CD14-positive monocyte (primary cell): ENCODE measurements around the gene SLC9A8. TPM values are rescaled to one million over a fixed set of nuclear protein-coding genes. Genes with fewer than 3 reads are reported as not detected.
"Not testable (repeated sequence)": the region's sequence is repeated elsewhere in the genome, so short reads cannot be mapped to it uniquely, and the experiment has no call there.

Experiments used
- DNase-seq, 3 donors: peaks; one replicate each; pipeline ENCODE4 v3.0.0-alpha.2; 2011 to 2022
- H2AFZ ChIP-seq: 2 replicates; pipeline ENCODE4 v1.6.0; 2012; ENCODE audit warnings: mild to moderate bottlenecking, low read depth, low read length, inconsistent platforms; ENCODE audit not compliant: insufficient read depth, poor library complexity, severe bottlenecking
- H3K27ac ChIP-seq, 2 donors: 1 replicate in 1 of 2; 2 replicates in 1 of 2; pipeline ENCODE4 v1.5.1; 2012 to 2013; ENCODE audit warnings: low read length in 2 of 2, control low read depth in 1 of 2, inconsistent platforms in 1 of 2, low read depth in 1 of 2, mild to moderate bottlenecking in 1 of 2
- H3K27me3 ChIP-seq, 2 donors: one replicate each; pipeline versions ENCODE4 v1.6.0 to v1.6.1; 2011 to 2013; ENCODE audit warnings: low read length in 2 of 2; ENCODE audit not compliant: control insufficient read depth in 2 of 2, insufficient read depth in 2 of 2
- H3K36me3 ChIP-seq, 2 donors: replicated peaks in 1 of 2; 1 replicate in 1 of 2; 2 replicates in 1 of 2; pipeline versions ENCODE4 v1.5.1 to v1.6.1; 2012 to 2013; ENCODE audit warnings: low read length in 2 of 2, control low read depth in 1 of 2, inconsistent platforms in 1 of 2, mild to moderate bottlenecking in 1 of 2; ENCODE audit not compliant: insufficient read depth in 2 of 2, control insufficient read depth in 1 of 2
- H3K4me1 ChIP-seq, 2 donors: 1 replicate in 1 of 2; 2 replicates in 1 of 2; pipeline versions ENCODE4 v1.5.1 to v1.6.1; 2012 to 2013; ENCODE audit warnings: low read length in 2 of 2, control low read depth in 1 of 2, inconsistent platforms in 1 of 2, mild to moderate bottlenecking in 1 of 2, moderate library complexity in 1 of 2; ENCODE audit not compliant: insufficient read depth in 2 of 2, control insufficient read depth in 1 of 2
- H3K4me2 ChIP-seq: replicated peaks from 2 replicates; pipeline ENCODE3; 2012; ENCODE audit warnings: low read length, moderate library complexity, mild to moderate bottlenecking; ENCODE audit not compliant: poor library complexity, severe bottlenecking; ENCODE audit errors: extremely low read depth
- H3K4me3 ChIP-seq, 3 experiments: fragments of 200-600 bp in 1 of 3; sonication (generic) in 1 of 3; replicated peaks in 1 of 3; 1 replicate in 2 of 3; 2 replicates in 1 of 3; pipeline ENCODE4 v1.5.1; 2011 to 2013; ENCODE audit warnings: low read length in 3 of 3, mild to moderate bottlenecking in 3 of 3, control low read depth in 2 of 3, low read depth in 2 of 3, inconsistent platforms in 1 of 3, moderate library complexity in 1 of 3
- H3K79me2 ChIP-seq: 2 replicates; pipeline ENCODE4 v1.6.0; 2012; ENCODE audit warnings: mild to moderate bottlenecking, control low read depth, inconsistent platforms, low read length, moderate library complexity; ENCODE audit not compliant: insufficient read depth
- H3K9ac ChIP-seq: 2 replicates; pipeline ENCODE4 v1.6.0; 2017; ENCODE audit warnings: low read length, mild to moderate bottlenecking; ENCODE audit not compliant: insufficient read depth, poor library complexity, severe bottlenecking
- H3K9me3 ChIP-seq, 2 donors: replicated peaks in 1 of 2; 1 replicate in 1 of 2; 2 replicates in 1 of 2; pipeline versions ENCODE4 v1.5.1 to v1.6.1; 2012 to 2013; ENCODE audit warnings: low read length in 2 of 2, control low read depth in 1 of 2; ENCODE audit not compliant: control insufficient read depth in 1 of 2, insufficient read depth in 1 of 2
- H4K20me1 ChIP-seq: 2 replicates; pipeline ENCODE4 v1.6.0; 2012; ENCODE audit warnings: mild to moderate bottlenecking, low read length, control low read depth, moderate library complexity; ENCODE audit not compliant: insufficient read depth
- H3K27ac Mint-ChIP-seq, 7 donors: one replicate each; pipeline ENCODE4 v1.8.0; 2020; ENCODE audit warnings: mild to moderate bottlenecking in 7 of 7, mixed read lengths in 7 of 7, moderate library complexity in 6 of 7, inconsistent platforms in 2 of 7
- H3K27me3 Mint-ChIP-seq, 3 donors: one replicate each; pipeline ENCODE4 v1.8.0; 2021 to 2022; ENCODE audit warnings: low read depth in 3 of 3, mild to moderate bottlenecking in 3 of 3, mixed read lengths in 3 of 3, moderate library complexity in 3 of 3, inconsistent platforms in 1 of 3
- H3K36me3 Mint-ChIP-seq, 2 donors: one replicate each; pipeline ENCODE4 v1.8.0; 2020; ENCODE audit warnings: mixed read lengths in 2 of 2, inconsistent platforms in 1 of 2, mild to moderate bottlenecking in 1 of 2
- H3K4me1 Mint-ChIP-seq: one replicate; pipeline ENCODE4 v1.8.0; 2020; ENCODE audit warnings: mild to moderate bottlenecking, mixed read lengths
- H3K4me3 Mint-ChIP-seq, 2 donors: one replicate each; pipeline ENCODE4 v1.8.0; 2020; ENCODE audit warnings: mild to moderate bottlenecking in 2 of 2, mixed read lengths in 2 of 2, moderate library complexity in 1 of 2
- H3K9me3 Mint-ChIP-seq, 7 donors: one replicate each; pipeline ENCODE4 v1.8.0; 2020 to 2022; ENCODE audit warnings: mixed read lengths in 7 of 7, mild to moderate bottlenecking in 6 of 7, moderate library complexity in 6 of 7, inconsistent platforms in 2 of 7
- WGBS: methylation state at CpG from one replicate; pipeline ENCODE4 v1.1.5; 2013; ENCODE audit warnings: missing lambda C conversion rate; ENCODE audit not compliant: insufficient coverage; 5-methylcytosine and 5-hydroxymethylcytosine counted together
- intact Hi-C, 2 donors: fragments of 100-400 bp; cut with micrococcal nuclease; formaldehyde crosslinking; loops; one replicate each; pipeline versions ENCODE4 v1.15.0 to v1.15.1; 2023
- polyA plus RNA-seq, 3 donors: library from polyadenylated mRNA; depleted of rRNA in 1 of 3; unstranded in 2 of 3; stranded (reverse) in 1 of 3; fragments of 300-500 nt in 2 of 3; fragments of >200 nt in 1 of 3; fragmentation: Illumina TruSeq in 2 of 3; gene quantifications; 1 replicate in 2 of 3; 2 replicates in 1 of 3; pipeline ENCODE4 v1.2.3, GENCODE V29; 2012 to 2021
- TF ChIP-seq, protein P1 (sequence below): fragments of 200-600 bp; IDR thresholded peaks from one replicate; pipeline ENCODE4 v1.8.0; 2022; ENCODE audit warnings: antibody characterized with exemption, mild to moderate bottlenecking

Gene SLC9A8
- polyA plus RNA-seq, 3 donors: 3.0 to 14.6 (median 3.3) TPM

DNA sequence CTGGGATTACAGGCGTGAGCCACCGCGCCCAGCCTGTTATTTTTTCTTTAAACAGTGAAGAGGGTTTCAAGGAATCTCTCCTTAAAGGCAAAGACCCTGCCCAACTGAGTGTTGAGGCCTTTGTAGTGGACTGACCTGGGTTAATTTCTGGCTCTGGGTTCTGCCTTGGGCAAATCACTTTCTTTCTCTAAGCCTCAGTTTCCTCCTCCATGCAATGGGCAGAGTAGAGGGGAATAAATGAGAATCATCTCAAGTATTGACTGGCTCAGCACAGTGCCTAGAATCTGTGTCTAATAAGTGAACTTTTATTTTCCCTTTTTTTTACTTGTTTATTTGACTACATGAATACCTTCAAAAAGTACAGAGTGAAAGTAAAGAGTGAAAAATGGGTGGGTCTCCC is 31.0 kb upstream of the SLC9A8 start:
- Histone ChIP-seq H2AFZ (no peak overlapping the region), H3K4me3 (no peak overlapping the region), H3K27ac (no peak overlapping the region), H3K9me3 (no peaks in the 10 kb centered on the region), H3K27me3 (no peaks in the 10 kb centered on the region), H3K4me1 (peaks cover 23 to 27% of the 10 kb centered on the region in 2 donors), H3K9ac (no peak overlapping the region), H3K36me3 (no peaks in the 10 kb centered on the region), H3K4me2 (no peak overlapping the region), H4K20me1 (no peaks in the 10 kb centered on the region), H3K79me2 (no peaks in the 10 kb centered on the region)
- WGBS: no CpG with 5 or more reads among the region's 3 CpGs
- intact Hi-C loops: no loop called here
- Mint-ChIP-seq H3K4me3 (no peak overlapping the region), H3K36me3 (no peaks in the 10 kb centered on the region), H3K27ac (peak overlapping the region in 1 of 7 donors; percentile 57), H3K4me1 (peaks cover 31% of the 10 kb centered on the region), H3K9me3 (no peaks in the 10 kb centered on the region), H3K27me3 (peaks cover 0 to 5% (median 1%) of the 10 kb centered on the region in 3 donors)
- no peak for DNase-seq
- TF ChIP-seq, protein P1, sequence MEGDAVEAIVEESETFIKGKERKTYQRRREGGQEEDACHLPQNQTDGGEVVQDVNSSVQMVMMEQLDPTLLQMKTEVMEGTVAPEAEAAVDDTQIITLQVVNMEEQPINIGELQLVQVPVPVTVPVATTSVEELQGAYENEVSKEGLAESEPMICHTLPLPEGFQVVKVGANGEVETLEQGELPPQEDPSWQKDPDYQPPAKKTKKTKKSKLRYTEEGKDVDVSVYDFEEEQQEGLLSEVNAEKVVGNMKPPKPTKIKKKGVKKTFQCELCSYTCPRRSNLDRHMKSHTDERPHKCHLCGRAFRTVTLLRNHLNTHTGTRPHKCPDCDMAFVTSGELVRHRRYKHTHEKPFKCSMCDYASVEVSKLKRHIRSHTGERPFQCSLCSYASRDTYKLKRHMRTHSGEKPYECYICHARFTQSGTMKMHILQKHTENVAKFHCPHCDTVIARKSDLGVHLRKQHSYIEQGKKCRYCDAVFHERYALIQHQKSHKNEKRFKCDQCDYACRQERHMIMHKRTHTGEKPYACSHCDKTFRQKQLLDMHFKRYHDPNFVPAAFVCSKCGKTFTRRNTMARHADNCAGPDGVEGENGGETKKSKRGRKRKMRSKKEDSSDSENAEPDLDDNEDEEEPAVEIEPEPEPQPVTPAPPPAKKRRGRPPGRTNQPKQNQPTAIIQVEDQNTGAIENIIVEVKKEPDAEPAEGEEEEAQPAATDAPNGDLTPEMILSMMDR: no peak

DNA sequence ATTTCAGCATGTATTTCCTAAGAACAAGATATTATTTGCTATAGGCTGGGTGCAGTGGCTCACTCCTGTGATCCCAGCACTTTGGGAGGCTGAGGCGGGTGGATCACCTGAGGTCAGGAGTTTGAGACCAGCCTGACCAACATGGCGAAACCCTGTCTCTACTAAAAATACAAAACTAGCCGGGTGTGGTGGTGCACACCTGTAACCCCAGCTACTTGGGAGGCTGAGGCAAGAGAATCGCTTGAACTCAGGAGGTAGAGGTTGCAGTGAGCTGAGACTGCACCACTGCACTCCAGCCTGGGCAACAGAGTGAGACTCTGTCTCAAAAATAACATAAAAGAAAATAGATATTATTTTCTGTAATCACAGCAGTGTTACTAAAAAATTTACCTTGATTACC is 30.2 kb upstream of the SLC9A8 start:
- no CpG with 5 or more reads among the region's 4 CpGs for WGBS

DNA sequence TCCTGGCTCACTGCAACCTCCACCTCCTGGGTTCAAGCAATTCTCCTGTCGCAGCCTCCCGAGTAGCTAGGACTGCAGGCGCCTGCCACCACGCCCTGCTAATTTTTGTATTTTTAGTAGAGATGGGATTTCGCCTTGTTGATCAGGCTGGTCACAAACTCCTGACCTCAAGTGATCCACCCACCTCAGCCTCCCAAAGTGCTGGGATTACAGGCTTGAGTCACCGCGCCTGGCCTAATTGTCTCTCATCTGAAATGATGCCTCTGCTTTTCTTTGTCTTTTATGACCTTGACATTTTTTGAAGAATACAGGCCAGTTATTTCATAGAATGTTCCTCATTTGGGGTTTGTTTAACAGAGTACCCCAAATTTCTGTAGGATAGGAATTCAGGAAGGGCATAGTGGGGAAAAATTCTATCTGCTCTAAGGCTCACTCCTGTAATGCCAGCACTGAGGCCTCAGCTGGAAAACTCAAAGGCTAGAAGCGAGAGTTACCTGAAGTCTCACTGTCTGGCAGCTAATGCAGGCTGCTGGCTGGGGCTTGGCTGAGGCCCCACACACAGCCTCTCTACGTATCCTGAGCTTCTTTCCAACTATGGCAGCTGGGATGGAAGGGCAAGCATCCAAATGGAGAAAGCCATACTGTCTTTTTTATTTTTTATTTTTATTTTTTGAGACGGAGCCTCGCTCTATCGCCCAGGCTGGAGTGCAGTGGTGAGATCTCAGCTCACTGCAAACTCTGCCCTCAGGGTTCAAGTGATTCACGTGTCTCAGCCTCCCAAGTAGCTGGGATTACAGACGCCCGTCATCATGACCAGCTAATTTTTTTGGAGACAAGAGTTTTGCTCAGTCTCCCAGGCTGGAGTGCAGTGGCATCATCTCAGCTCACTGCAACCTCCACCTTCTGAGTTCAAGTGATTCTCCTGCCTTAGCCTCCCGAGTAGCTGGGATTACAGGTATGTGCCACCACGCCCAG is 29.3 kb upstream of the SLC9A8 start:
- Mint-ChIP-seq H3K27ac (peak overlapping the region in 1 of 7 donors; percentile 24), H3K4me1 (peaks cover 30% of the 10 kb centered on the region)
- H3K79me2 ChIP-seq, H4K20me1 ChIP-seq, H3K4me3 Mint-ChIP-seq, H3K27me3 Mint-ChIP-seq, DNase-seq, H3K27ac ChIP-seq, H3K4me2 ChIP-seq, H2AFZ ChIP-seq, H3K27me3 ChIP-seq, H3K36me3 ChIP-seq, H3K4me3 ChIP-seq, H3K9me3 ChIP-seq, H3K36me3 Mint-ChIP-seq, H3K9ac ChIP-seq, H3K9me3 Mint-ChIP-seq, intact Hi-C loops: not testable (repeated sequence)
- WGBS: 92% methylated on average over 10 of the region's 17 CpGs
- peaks cover 27 to 30% of the 10 kb centered on the region in 2 donors for H3K4me1 ChIP-seq

More for the DNA sequence above, 30.2 kb upstream of the SLC9A8 start:
- H3K36me3 ChIP-seq, H3K9me3 ChIP-seq, H3K27me3 ChIP-seq, H3K4me2 ChIP-seq, intact Hi-C loops, H3K36me3 Mint-ChIP-seq, DNase-seq, H3K27ac ChIP-seq, H3K4me3 ChIP-seq, H3K27me3 Mint-ChIP-seq, H3K4me3 Mint-ChIP-seq, H3K9me3 Mint-ChIP-seq, H3K79me2 ChIP-seq, H2AFZ ChIP-seq, H4K20me1 ChIP-seq, H3K9ac ChIP-seq: not testable (repeated sequence)
- H3K27ac Mint-ChIP-seq: peak overlapping the region in 1 of 7 donors; percentile 60
- H3K4me1 ChIP-seq: peaks cover 27 to 30% of the 10 kb centered on the region in 2 donors
- H3K4me1 Mint-ChIP-seq: peaks cover 33% of the 10 kb centered on the region
